Measurements from ENCODE around the gene SYNPR. TPM values are rescaled to one million over a fixed set of nuclear protein-coding genes. Genes with fewer than 3 reads are reported as not detected.

The SYNPR gene
- total RNA-seq, 4 donors from 2014 or later: not detected

GRCh38 chr3:63338351-63338750 is 60.2 kb downstream of the SYNPR start:
- H3K27ac ChIP-seq: no peak overlapping the region
- peaks cover 0 to 2% (median 0%) of the 10 kb centered on the region in 4 donors for H3K4me1 ChIP-seq
- H3K9me3 ChIP-seq: no peaks in the 10 kb centered on the region
- no peaks in the 10 kb centered on the region for H3K27me3 ChIP-seq
- no peak for TF ChIP-seq POLR2A (IDR thresholded peaks at IDR 0.05)
- TF ChIP-seq EP300 (IDR thresholded peaks at IDR 0.05): no peak
- TF ChIP-seq CTCF (IDR thresholded peaks at IDR 0.05): no peak
- no peaks in the 10 kb centered on the region for H3K36me3 ChIP-seq
- no peak for DNase-seq (ENCODE audit: low spot score in 2 of 2)
- no peak overlapping the region for H3K4me3 ChIP-seq
- whole genome bisulfite sequencing, 2 donors: 45 to 54% methylated on average over 2 of the region's 2 CpGs

- no peak for TF ChIP-seq CTCF (IDR thresholded peaks at IDR 0.05)
- TF ChIP-seq EP300 (IDR thresholded peaks at IDR 0.05): peak in 1 of 2 donors; percentile 26
- peaks cover 0 to 11% (median 0%) of the 10 kb centered on the region in 4 donors for H3K4me1 ChIP-seq
- no peaks in the 10 kb centered on the region for H3K9me3 ChIP-seq
- WGBS, 2 donors: 3 to 6% methylated on average over 9 of the region's 9 CpGs
- H3K36me3 ChIP-seq: no peaks in the 10 kb centered on the region
- no peak overlapping the region for H3K4me3 ChIP-seq
- peak; percentile 15 to 64 for DNase-seq (ENCODE audit: low spot score in 2 of 2)
- H3K27ac ChIP-seq: no peak overlapping the region
- H3K27me3 ChIP-seq: no peaks in the 10 kb centered on the region
These were observed 65.6 kb downstream of the SYNPR start for GRCh38 chr3:63343674-63344073.

GRCh38 chr3:63344661-63345060 is 66.6 kb downstream of the SYNPR start:
- no peaks in the 10 kb centered on the region for H3K36me3 ChIP-seq
- peaks cover 0 to 11% (median 0%) of the 10 kb centered on the region in 4 donors for H3K4me1 ChIP-seq
- DNase-seq (ENCODE audit: low spot score in 2 of 2): no peak
- TF ChIP-seq EP300 (IDR thresholded peaks at IDR 0.05) (no peak), CTCF (IDR thresholded peaks at IDR 0.05) (no peak), POLR2A (IDR thresholded peaks at IDR 0.05) (no peak)
- H3K27ac ChIP-seq: no peak overlapping the region
- no peaks in the 10 kb centered on the region for H3K9me3 ChIP-seq
- WGBS, 2 donors: 41 to 45% methylated on average over 3 of the region's 3 CpGs
- H3K27me3 ChIP-seq: no peaks in the 10 kb centered on the region
- H3K4me3 ChIP-seq: no peak overlapping the region

- peaks cover 0 to 9% (median 0%) of the 10 kb centered on the region in 4 donors for H3K4me1 ChIP-seq
- WGBS, 2 donors: 25 to 26% methylated on average over 8 of the region's 8 CpGs
- no peaks in the 10 kb centered on the region for H3K27me3 ChIP-seq
- H3K36me3 ChIP-seq: no peaks in the 10 kb centered on the region
- peak in 1 of 2 donors; percentile 45 for DNase-seq (ENCODE audit: low spot score in 2 of 2)
- no peak overlapping the region for H3K4me3 ChIP-seq
- H3K9me3 ChIP-seq: no peaks in the 10 kb centered on the region
- TF ChIP-seq CTCF (IDR thresholded peaks at IDR 0.05) (peak; percentile 53 to 59 (median 54)), EP300 (IDR thresholded peaks at IDR 0.05) (no peak)
- H3K27ac ChIP-seq: no peak overlapping the region
These were observed 71.8 kb downstream of the SYNPR start for GRCh38 chr3:63349583-63350573.
